ENCODE measurements around the gene GIPC3. TPM values are rescaled to one million over a fixed set of nuclear protein-coding genes. Genes with fewer than 3 reads are reported as not detected.

GIPC3 gene, protein sequence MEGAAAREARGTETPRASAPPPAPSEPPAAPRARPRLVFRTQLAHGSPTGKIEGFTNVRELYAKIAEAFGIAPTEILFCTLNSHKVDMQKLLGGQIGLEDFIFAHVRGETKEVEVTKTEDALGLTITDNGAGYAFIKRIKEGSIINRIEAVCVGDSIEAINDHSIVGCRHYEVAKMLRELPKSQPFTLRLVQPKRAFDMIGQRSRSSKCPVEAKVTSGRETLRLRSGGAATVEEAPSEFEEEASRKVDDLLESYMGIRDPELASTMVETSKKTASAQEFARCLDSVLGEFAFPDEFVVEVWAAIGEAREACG
- 0.06 TPM for polyA plus RNA-seq (2012; ENCODE audit: low read depth, missing spikeins)

DNA sequence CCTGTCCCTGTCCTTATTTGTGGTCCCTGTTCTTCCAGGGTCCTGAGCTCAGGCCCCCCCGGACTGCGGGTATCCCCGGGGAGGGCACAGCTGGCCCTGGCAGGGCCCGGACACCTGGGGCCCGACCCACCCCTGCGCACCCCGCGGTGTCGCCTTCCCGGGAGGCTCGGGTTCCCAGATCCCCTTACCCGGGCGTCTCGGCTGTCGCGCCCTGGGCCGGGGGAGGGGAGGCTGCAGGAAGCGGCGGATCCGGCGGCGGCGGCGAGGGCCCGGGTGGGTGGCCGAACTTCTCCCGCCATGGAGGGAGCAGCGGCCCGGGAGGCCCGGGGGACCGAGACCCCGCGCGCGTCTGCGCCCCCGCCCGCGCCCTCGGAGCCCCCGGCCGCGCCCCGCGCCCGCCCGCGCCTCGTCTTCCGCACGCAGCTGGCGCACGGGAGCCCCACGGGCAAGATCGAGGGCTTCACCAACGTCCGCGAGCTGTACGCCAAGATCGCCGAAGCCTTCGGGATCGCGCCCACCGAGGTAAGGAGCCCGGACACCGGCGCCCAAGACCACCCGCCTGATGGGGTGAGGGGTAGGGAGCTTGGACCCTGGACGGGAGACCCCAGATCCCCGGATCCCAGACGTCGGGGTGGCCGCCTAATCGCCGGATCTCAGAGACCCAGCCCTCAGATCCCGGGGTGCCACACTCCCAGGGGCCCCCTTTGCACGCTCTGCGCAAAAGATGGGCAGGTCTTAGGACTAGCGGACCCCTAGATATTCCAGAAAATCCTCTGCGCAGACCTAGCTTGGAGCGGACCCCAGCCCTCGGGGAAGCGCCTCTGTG lies at the start of gene GIPC3:
Gene GIPC3 (plus strand): TSS at position 178 of the 826 bp plus-strand sequence. CDS start 120 bp downstream, at position 298.
- TF ChIP-seq POLR2A (IDR thresholded peaks at IDR 0.05; ENCODE audit: low read depth, low read length) (no peak), TAF1 (IDR thresholded peaks at IDR 0.05; ENCODE audit: low read depth, low read length) (no peak)
- FAIRE-seq (no peak), DNase-seq (ENCODE audit: insufficient read length, low spot score) (no peak)

DNA sequence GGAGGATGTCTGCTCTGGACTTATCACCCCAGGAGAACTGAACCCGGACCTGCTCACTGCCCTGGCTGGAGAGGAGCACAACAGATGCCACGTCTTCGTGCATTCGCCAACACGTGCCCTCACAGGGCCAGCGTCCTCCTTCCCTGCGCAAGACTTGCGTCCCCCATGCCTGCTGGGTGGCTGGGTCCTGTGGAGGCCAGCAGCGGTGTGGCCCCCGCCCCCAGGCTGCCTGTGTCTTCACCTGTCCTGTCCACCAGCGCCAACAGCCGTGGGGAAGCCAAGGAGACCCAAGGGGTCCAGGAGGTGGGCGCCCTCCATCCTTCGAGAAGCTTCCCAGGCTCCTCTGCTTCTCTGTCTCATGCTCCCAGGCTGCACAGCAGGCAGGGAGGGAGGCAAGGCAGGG lies 49.7 kb upstream of the GIPC3 start:
- no peak for DNase-seq (ENCODE audit: insufficient read length, low spot score)
- no peak for FAIRE-seq
- no peak for TF ChIP-seq POU2F2 (IDR thresholded peaks at IDR 0.05; ENCODE audit: low read depth, low read length)
- TF ChIP-seq POLR2A (IDR thresholded peaks at IDR 0.05; ENCODE audit: low read depth, low read length), result no peak
- no peak for TF ChIP-seq TAF1 (IDR thresholded peaks at IDR 0.05; ENCODE audit: low read depth, low read length)
- no peak for TF ChIP-seq SPI1 (IDR thresholded peaks at IDR 0.05; ENCODE audit: low read depth, low read length)
- no peak for TF ChIP-seq PAX5 (IDR thresholded peaks at IDR 0.05; ENCODE audit: insufficient read depth, low read length, severe bottlenecking)
- no peak for TF ChIP-seq POLR2AphosphoS5 (IDR thresholded peaks at IDR 0.05; ENCODE audit: low read depth, low read length)

DNA sequence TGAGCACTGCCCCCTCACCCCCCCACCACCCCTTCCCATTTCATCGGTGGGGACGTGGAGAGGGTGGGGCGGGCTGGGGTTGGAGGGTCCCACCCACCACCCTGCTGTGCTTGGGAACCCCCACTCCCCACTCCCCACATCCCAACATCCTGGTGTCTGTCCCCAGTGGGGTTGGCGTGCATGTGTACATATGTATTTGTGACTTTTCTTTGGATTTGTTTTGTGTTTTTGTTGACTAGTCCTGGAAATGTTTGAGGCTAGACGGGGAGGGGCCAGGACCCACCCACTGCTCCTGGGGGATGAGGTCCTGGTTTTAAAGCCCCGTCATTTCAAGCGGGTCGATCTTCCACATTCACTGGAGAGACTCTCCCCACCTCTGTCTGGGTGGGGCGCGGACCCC lies 49.3 kb upstream of the GIPC3 start:
- DNase-seq (ENCODE audit: insufficient read length, low spot score), result no peak
- TF ChIP-seq POLR2A (IDR thresholded peaks at IDR 0.05; ENCODE audit: low read depth, low read length) (no peak), TAF1 (IDR thresholded peaks at IDR 0.05; ENCODE audit: low read depth, low read length) (no peak), POLR2AphosphoS5 (IDR thresholded peaks at IDR 0.05; ENCODE audit: low read depth, low read length) (no peak), POU2F2 (IDR thresholded peaks at IDR 0.05; ENCODE audit: low read depth, low read length) (no peak), PAX5 (IDR thresholded peaks at IDR 0.05; ENCODE audit: insufficient read depth, low read length, severe bottlenecking) (no peak), SPI1 (IDR thresholded peaks at IDR 0.05; ENCODE audit: low read depth, low read length) (no peak)
- FAIRE-seq, result no peak

DNA sequence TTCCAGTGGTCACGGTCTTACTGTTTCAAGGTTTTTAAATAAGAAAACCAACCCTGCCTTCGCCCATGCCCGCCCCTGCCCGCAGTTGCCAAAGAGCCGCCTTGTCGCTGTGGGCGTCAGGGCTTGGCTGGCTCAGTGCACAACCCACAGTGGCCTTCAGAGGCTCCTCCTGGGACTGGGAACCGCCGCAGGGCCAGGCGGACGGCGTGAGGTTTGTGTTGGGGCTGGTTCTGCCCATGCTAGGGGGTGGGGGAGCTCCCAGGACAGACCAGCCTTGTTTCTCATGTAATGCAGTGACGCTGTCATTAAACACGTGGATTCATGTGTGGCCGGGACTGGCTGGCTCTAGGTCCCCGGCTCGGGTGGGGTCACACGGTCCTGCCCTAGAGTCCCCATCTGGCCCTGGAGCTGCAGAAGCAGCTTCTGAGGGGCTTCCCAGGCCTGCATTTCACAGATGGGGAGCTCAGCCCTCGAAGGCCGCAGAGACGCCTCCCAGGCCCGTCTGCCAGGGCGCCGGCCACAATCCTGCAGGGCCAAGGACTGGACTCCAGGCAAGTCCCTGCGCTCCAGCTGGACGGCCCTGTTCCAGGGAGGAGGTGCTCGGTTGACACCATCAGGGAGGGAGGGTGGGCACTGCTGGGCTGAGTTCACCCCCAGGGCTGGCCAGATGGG lies 48.7 kb upstream of the GIPC3 start:
- DNase-seq (ENCODE audit: insufficient read length, low spot score) (no peak), FAIRE-seq (no peak)
- TF ChIP-seq PAX5 (IDR thresholded peaks at IDR 0.05; ENCODE audit: insufficient read depth, low read length, severe bottlenecking) (no peak), POLR2AphosphoS5 (IDR thresholded peaks at IDR 0.05; ENCODE audit: low read depth, low read length) (no peak), POU2F2 (IDR thresholded peaks at IDR 0.05; ENCODE audit: low read depth, low read length) (no peak), SPI1 (IDR thresholded peaks at IDR 0.05; ENCODE audit: low read depth, low read length) (no peak), TAF1 (IDR thresholded peaks at IDR 0.05; ENCODE audit: low read depth, low read length) (no peak), POLR2A (IDR thresholded peaks at IDR 0.05; ENCODE audit: low read depth, low read length) (no peak)

DNA sequence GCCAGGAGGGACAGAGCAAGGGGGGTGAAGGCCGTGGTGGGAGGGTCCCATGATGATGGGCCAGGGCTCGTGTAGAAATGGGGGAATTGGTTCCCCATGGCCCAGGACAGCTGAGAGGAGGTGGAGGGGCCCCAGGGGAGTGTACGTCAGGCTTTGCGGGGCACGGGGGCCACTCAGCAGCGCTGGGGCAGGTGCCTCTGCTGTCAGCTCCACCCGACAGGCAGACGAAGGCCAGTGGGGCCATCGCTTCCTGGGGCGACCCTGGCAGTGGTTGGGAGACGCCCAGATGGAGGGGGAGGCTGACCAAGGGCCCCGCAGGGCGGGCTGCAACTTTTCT lies 48.2 kb upstream of the GIPC3 start:
- DNase-seq (ENCODE audit: insufficient read length, low spot score) (no peak), FAIRE-seq (no peak)
- TF ChIP-seq POU2F2 (IDR thresholded peaks at IDR 0.05; ENCODE audit: low read depth, low read length) (no peak), POLR2AphosphoS5 (IDR thresholded peaks at IDR 0.05; ENCODE audit: low read depth, low read length) (no peak; the same call in 1 of the 2 replicates), SPI1 (IDR thresholded peaks at IDR 0.05; ENCODE audit: low read depth, low read length) (no peak), PAX5 (IDR thresholded peaks at IDR 0.05; ENCODE audit: insufficient read depth, low read length, severe bottlenecking) (no peak), POLR2A (IDR thresholded peaks at IDR 0.05; ENCODE audit: low read depth, low read length) (no peak), TAF1 (IDR thresholded peaks at IDR 0.05; ENCODE audit: low read depth, low read length) (no peak)

DNA sequence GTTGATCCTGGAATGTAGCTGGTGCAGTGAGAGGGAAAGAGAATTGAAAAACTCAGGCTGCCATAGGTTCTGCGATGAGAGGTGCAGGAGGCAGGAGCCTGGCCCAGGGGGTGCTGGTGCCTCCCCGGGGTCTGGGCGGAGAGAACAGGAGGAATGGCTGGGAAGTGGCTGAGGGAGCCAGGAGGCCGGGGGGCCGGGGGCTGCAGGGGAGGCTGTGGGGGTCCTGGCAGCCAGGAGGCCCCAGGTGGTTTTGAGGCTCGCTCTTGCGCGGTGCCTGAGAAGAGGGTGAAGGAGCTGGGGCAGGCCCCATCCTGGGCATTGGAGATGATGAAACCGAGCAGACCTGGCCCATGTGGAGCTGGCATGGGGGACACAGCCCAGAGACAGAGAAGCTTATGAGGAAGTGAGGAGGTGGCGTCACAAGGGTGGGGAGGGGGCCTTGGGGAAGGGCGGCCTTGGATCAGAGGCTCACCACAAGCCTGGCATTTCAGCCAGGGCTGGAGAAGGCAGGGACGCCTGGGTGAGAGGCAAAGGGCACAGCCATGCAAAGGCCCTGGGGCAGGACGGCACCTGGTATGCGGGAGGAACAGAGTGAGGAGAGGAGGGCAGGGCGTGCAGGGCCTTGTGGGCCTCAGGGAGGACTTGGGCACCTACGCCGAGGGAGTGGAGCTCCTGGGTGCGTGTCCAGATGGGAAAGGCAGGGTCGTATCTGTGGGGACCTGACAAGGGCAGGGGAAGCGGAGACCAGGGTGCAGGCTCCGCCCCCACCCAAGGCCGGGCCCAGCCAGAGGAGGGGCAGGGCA lies 47.6 kb upstream of the GIPC3 start:
- no peak for DNase-seq (ENCODE audit: insufficient read length, low spot score)
- FAIRE-seq, result no peak
- TF ChIP-seq POLR2A (IDR thresholded peaks at IDR 0.05; ENCODE audit: low read depth, low read length) (peak; percentile 2; the same call in 1 of the 2 replicates), PAX5 (IDR thresholded peaks at IDR 0.05; ENCODE audit: insufficient read depth, low read length, severe bottlenecking) (no peak), POLR2AphosphoS5 (IDR thresholded peaks at IDR 0.05; ENCODE audit: low read depth, low read length) (no peak), SPI1 (IDR thresholded peaks at IDR 0.05; ENCODE audit: low read depth, low read length) (no peak), TAF1 (IDR thresholded peaks at IDR 0.05; ENCODE audit: low read depth, low read length) (no peak), POU2F2 (IDR thresholded peaks at IDR 0.05; ENCODE audit: low read depth, low read length) (no peak)

DNA sequence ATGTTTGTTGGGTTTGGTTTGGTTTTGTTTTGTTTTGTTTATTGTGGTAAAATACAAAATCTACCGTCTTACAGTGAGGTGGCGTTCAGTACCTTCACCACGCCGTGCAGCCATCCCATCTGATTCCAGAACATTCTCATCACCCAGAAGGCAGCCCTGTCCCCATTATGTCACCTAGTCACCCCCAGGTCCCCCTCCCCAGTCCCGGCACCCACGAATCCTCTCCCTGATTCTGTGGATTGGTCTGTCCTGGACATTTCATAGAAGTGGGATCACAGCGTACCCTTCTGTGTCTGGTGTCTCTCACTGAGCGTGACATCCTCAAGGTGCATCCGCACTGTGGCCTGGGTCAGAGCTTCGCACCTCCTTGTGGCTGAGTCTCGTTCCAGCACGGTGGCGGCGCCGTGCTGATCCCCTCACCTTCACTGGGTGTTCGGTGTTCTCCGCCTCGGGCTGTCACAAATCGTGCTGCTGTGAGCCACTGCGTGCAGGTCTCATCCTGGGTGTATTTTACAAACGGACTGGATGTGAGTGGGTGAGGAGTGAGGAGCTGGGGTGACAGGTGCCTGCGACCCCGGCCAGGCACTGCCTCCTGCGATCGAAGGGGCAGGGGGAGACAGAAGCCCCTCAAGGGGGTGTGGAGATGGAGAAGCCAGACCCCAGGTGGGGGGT lies 46.9 kb upstream of the GIPC3 start:
- DNase-seq (ENCODE audit: insufficient read length, low spot score) (no peak), FAIRE-seq (no peak)
- TF ChIP-seq PAX5 (IDR thresholded peaks at IDR 0.05; ENCODE audit: insufficient read depth, low read length, severe bottlenecking), result no peak
- TF ChIP-seq SPI1 (IDR thresholded peaks at IDR 0.05; ENCODE audit: low read depth, low read length), result no peak
- TF ChIP-seq TAF1 (IDR thresholded peaks at IDR 0.05; ENCODE audit: low read depth, low read length), result no peak
- no peak for TF ChIP-seq POU2F2 (IDR thresholded peaks at IDR 0.05; ENCODE audit: low read depth, low read length)
- TF ChIP-seq POLR2AphosphoS5 (IDR thresholded peaks at IDR 0.05; ENCODE audit: low read depth, low read length), result no peak; the same call in 1 of the 2 replicates
- TF ChIP-seq POLR2A (IDR thresholded peaks at IDR 0.05; ENCODE audit: low read depth, low read length), result no peak; the same call in 1 of the 2 replicates
